GM18499 (cell line): ENCODE measurements around the gene CD68.

ENCODE experiments used
- ATAC-seq: cut with Tn5 transposase; IDR thresholded peaks from one replicate; pipeline ENCODE4 v1.9.1; 2021; ENCODE audit warnings: moderate number of reproducible peaks; ENCODE audit not compliant: insufficient read depth, unreplicated experiment

CD68 gene

DNA sequence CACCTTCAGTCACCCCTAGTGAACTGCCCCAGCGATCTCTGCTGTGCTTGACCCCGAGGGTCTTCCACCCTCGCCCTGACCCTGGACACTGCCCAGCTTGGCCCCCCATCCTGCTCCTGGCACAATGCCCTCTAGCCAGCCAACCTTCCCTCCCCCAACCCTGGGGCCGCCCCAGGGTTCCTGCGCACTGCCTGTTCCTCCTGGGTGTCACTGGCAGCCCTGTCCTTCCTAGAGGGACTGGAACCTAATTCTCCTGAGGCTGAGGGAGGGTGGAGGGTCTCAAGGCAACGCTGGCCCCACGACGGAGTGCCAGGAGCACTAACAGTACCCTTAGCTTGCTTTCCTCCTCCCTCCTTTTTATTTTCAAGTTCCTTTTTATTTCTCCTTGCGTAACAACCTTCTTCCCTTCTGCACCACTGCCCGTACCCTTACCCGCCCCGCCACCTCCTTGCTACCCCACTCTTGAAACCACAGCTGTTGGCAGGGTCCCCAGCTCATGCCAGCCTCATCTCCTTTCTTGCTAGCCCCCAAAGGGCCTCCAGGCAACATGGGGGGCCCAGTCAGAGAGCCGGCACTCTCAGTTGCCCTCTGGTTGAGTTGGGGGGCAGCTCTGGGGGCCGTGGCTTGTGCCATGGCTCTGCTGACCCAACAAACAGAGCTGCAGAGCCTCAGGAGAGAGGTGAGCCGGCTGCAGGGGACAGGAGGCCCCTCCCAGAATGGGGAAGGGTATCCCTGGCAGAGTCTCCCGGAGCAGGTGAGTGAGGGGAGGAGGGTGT is 20.7 kb upstream of the CD68 start, which contains the start of gene TNFSF13:
TSS of gene TNFSF13 (plus strand) at position 207 of the 776 bp plus-strand sequence. CDS start at position 497, 290 bp downstream.
- ATAC-seq = no peak

DNA sequence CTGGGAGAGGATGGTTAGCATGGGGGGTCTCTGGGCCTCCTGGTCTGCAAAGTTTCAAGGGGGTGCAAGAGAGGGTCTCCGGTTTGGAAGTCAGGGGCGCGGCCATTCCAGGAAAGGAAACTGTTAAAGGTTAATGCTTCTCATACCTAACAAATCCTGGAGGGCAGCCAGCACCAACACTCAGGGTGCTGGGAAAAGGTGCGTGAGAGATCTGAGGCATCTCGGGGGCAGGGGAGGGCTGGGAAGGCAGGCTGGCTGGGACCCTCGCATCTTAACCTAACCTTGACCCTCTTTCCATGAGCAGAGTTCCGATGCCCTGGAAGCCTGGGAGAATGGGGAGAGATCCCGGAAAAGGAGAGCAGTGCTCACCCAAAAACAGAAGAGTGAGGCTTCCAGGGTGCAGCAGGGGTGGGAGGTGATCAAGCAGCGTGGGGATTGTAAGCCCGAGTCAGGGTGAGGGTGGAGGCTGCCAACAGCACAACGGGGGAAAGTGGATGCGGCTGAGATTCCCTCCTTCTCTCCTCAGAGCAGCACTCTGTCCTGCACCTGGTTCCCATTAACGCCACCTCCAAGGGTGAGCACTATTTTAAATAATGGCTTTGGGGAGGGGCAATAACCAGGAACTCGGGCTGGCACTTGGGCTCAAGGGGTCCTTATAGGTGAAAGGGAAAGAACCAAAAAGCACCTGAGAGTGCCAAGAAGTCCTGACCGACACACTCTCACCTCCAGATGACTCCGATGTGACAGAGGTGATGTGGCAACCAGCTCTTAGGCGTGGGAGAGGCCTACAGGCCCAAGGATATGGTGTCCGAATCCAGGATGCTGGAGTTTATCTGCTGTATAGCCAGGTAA is 19.9 kb upstream of the CD68 start:
- no peak for ATAC-seq

DNA sequence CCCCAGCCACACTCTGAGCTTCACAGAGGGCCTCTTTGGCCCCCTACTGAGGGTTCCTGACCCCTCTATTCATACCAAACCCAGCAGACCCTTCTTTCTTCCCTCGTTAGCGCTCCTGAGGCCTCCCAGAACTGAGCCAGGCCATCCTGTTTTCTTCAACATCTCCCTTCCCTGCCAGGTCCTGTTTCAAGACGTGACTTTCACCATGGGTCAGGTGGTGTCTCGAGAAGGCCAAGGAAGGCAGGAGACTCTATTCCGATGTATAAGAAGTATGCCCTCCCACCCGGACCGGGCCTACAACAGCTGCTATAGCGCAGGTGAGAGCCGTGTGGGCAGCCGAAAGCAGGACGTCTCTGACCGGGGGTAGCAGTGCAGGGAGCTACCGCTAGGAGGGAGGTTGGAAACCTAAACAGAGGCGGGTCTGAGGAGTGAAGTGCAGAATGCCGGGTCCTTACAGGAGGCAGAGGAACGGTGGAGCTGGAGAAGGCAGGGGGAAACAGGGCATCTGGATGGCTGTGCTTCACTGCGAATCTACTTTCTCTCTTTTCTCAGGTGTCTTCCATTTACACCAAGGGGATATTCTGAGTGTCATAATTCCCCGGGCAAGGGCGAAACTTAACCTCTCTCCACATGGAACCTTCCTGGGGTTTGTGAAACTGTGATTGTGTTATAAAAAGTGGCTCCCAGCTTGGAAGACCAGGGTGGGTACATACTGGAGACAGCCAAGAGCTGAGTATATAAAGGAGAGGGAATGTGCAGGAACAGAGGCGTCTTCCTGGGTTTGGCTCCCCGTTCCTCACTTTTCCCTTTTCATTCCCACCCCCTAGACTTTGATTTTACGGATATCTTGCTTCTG is 19.0 kb upstream of the CD68 start:
- ATAC-seq = no peak

DNA sequence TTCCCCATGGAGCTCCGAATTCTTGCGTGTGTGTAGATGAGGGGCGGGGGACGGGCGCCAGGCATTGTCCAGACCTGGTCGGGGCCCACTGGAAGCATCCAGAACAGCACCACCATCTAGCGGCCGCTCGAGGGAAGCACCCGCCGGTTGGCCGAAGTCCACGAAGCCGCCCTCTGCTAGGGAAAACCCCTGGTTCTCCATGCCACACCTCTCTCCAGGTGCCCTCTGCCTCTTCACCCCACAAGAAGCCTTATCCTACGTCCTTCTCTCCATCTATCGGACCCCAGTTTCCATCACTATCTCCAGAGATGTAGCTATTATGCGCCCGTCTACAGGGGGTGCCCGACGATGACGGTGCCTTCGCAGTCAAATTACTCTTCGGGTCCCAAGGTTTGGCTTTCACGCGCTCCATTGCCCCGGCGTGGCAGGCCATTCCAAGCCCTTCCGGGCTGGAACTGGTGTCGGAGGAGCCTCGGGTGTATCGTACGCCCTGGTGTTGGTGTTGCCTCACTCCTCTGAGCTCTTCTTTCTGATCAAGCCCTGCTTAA is 18.3 kb upstream of the CD68 start:
- no peak for ATAC-seq

DNA sequence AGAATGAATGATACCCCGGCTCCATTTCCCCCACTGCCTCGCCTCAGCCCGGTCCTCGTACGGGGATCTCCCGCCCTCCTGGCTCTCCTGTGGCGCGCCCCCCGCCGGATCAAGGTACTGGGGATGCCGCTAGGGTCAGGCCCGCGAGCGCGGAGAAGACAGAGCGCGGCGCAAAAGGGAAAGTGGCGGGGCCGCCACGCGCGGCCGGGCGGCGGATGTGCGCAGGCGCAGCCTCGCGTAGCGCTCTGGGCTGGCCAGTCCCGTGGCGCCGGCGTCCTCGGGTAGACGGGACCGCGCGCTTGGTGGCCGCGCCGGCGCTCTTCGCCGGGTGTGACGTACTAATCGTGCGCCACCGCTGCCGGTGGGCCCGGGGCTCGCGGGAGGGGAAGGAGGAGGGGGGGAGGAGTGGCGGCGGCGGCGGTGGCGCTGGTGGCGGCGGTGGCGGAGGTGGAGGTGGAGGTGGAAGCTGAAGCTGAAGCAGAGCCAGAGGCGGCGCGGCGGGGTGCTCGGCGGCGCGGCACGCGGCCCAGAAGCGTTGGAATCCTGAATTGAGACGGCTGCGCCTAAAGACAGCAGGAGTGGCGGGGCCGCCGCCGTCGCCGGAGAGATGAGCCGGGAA is 17.7 kb upstream of the CD68 start, which contains the start of gene SENP3:
TSS of gene SENP3 (plus strand) at position 331 of the 619 bp plus-strand sequence. CDS start 1,158 bp downstream, outside the sequence.
- ATAC-seq = no peak

DNA sequence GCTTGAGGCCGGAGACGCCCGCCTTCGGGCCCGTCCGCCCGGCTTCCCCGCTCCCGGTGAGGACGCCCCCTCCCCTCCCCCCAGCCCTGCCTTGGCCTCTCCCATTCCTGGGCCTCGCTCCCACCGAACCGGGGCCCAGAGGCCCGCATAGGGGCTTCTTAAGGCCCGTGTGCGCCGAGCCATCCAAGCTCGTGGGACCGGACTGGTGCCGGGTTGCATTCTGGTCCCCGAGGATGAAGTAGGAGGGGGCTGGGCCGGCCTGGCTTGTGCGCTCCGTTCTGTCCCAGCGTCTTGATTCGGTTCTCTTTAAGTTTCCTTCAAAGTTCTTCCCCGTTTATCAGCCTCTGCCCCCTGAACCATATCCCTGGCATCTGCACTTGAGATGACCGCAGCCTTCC is 17.2 kb upstream of the CD68 start:
- no peak for ATAC-seq

DNA sequence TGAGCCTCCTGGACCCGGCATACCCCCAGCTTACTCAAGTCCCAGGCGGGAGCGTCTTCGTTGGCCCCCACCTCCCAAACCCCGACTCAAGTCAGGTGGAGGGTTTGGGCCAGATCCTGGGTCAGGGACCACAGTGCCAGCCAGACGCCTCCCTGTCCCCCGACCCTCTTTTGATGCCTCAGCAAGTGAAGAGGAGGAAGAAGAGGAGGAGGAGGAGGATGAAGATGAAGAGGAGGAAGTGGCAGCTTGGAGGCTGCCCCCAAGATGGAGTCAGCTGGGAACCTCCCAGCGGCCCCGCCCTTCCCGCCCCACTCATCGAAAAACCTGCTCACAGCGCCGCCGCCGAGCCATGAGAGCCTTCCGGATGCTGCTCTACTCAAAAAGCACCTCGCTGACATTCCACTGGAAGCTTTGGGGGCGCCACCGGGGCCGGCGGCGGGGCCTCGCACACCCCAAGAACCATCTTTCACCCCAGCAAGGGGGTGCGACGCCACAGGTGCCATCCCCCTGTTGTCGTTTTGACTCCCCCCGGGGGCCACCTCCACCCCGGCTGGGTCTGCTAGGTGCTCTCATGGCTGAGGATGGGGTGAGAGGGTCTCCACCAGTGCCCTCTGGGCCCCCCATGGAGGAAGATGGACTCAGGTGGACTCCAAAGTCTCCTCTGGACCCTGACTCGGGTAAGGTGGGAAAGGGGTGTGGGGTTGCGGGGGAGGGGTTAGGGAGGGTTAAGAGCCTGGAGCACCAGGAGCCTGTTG is 16.1 kb upstream of the CD68 start:
- ATAC-seq = no peak

DNA sequence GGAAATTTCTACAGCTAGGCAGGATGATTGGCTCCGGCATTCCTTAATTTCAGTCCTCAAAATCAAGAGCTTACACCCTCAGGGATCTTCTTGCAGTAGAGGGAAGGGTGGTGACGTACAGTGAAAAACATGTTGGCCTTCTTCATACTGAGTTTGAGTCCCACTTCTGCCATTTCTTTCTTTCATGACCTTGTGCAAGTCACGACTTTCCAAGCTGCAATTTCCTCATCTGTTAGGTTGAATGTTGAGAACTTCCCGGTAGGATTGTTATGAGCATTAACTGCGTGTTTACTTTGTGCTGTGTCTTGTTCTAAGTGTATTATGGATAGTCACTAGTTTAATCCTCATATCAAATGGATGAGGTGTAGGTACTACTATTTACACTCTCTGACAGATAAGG is 9.9 kb upstream of the CD68 start:
- ATAC-seq = no peak

DNA sequence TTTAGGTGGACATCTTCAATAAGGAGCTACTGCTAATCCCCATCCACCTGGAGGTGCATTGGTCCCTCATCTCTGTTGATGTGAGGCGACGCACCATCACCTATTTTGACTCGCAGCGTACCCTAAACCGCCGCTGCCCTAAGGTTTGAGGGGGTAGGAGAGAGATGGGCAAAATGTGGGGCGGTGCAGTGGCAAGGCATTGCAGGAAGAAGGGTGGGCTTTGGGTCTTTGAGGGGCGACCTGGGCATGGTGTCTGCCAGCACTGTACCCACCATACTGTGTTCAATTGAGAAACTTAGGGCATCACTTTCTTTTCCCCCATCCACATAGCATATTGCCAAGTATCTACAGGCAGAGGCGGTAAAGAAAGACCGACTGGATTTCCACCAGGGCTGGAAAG is 9.1 kb upstream of the CD68 start:
- no peak for ATAC-seq

DNA sequence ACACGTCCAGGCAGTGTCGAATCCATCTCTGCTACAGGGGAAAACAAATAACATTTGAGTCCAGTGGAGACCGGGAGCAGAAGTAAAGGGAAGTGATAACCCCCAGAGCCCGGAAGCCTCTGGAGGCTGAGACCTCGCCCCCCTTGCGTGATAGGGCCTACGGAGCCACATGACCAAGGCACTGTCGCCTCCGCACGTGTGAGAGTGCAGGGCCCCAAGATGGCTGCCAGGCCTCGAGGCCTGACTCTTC is 7.2 kb upstream of the CD68 start:
- ATAC-seq = no peak

DNA sequence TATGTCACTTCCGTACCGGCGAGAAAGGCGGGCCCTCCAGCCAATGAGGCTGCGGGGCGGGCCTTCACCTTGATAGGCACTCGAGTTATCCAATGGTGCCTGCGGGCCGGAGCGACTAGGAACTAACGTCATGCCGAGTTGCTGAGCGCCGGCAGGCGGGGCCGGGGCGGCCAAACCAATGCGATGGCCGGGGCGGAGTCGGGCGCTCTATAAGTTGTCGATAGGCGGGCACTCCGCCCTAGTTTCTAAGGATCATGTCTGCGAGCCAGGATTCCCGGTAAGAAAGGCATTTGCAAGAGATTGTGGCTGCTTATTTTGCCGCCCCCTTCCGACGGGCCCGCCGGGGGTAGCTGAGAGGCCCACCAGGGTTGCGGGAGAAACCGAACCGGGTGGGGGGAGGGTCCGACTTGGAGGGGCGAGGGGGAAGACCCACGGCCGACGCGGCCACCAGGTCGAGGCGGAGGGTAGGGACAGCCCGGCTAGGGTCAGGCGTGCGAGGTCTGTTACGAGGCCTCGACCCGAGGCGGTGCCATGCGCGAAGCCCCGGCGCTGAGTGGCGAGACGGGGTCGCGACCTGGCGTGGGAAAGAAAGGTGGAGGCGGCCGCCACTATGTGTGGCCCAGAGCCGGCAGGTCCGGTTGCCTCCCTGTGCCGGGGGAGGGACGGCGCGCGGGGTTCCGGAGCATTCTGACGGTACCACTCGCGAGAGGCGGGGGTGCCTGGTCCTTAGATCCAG is 6.7 kb upstream of the CD68 start:
- ATAC-seq = peak; percentile 81

DNA sequence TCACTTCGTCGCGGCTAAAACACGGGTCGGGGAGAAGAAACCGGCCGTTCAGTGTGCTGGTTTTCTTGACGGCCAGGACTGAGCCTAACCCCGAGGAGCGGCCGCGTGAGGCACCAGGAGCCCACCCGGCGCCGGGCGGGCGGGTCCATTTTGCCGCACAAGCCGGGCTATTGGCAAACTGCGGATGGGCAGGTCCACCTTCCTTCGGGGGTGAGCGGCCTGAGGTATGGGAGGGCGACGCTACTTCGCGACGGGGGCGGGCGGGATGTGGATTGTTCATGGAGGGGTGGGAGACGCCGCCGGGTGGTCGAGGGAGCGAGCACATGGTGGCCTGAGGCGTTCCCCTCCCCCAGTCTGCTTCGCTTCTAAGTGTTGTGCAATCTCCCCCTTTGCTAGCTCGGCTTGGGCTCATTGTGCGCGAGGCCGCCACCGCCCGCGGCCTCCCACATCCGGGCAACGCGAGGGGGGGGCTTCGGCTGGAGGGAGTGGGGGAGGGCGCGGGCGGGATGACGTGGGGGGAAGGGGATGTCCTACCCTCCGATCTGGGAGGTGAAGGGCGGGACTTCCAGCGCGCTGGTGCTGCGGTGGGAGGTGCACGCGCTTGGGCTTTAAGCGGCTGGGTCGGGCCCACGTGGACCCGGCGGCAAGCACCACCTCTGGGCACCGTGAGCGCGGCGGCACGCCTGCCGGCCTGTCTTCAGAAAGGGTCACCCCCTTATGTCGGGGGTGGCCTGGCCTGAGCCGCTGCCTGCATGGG is 5.9 kb upstream of the CD68 start:
- ATAC-seq = no peak

DNA sequence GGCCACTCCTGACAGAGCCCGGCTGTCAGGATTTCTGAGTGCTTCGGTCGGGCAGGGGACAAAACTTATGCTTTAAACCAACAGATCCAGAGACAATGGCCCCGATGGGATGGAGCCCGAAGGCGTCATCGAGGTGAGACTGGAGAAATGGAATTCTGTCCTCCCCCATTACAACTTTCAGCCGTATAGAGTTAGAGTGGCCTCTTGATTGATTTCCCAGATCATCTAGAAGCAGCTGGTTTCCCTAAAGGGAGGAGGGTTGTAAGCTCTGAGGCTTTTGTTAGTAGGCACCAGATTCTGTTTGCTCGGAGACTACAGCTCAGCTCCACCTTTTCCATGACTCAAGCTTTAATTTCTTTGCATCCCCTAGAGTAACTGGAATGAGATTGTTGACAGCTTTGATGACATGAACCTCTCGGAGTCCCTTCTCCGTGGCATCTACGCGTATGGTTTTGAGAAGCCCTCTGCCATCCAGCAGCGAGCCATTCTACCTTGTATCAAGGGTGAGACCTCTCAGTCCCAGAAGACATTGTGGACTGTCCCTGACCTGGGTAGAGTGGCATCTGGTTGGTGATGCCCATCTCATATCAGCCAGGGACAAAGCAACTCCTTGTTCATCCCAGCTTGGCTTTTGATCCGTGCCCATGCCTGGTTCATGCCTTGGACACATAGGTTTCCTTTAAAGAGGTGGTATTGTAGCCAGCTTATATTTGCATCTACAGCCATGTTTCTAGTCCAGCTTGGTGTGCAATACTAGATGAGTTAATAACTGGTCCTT is 5.1 kb upstream of the CD68 start:
- no peak for ATAC-seq

DNA sequence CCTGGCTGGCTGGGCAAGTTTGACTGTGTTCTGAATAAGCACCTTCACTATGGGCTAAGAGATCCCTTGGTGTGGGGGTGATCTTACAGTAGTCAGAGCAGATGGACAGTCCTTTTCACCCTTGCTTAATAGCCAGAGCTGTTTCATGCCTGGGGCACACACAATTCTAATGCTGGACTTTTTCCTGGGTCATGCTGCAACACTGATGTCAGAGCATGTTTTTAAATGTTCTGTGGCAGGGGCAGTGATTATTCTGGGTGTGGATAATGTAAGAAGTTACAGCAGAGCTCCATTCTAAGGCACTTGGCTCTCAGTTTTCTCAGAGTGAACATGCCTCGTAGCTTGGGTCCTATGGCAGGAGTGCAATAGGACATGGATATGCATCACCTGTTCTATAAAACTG is 4.0 kb upstream of the CD68 start:
- ATAC-seq = no peak

DNA sequence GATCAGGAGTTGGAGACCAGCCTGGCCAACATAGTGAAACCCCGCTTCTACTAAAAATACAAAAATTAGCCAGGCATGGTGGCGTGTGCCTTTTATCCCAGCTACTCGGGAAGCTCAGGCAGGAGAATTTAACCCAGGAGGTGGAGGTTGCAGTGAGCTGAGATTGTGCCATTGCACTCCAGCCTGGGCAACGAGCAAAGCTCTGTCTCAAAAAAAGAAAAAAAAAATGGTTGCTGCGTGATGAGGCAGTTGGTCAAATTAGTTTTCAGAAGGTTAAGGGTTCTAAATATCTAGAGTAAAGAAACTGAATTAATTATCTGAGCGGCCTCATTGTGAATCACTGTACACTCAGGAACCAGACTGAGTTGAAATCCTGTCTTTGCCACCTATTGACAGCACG is 3.5 kb upstream of the CD68 start:
- no peak for ATAC-seq

DNA sequence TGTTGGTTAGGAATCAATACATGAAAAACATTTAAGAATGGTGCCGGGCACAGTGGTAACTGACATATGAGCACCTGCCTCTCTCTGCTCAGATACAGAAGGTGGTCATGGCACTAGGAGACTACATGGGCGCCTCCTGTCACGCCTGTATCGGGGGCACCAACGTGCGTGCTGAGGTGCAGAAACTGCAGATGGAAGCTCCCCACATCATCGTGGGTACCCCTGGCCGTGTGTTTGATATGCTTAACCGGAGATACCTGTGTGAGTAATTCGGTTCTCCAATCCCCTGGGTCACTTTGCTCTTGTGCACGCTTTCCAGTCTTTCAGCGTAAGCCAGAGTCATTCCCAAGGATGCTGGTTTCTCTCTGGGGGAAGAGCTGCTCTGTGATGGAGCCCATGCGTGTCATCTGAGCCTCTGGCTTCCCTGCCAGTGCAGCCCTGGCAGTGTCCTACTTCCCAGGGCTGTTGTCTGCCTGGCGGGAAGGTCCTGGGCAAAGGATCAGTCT is 3.0 kb upstream of the CD68 start:
- ATAC-seq = no peak
